OCI-LY1 (cell line): Measurements from ENCODE around the gene SRSF11.

Experiments
- CTCF ChIP-seq: fragments of 200-600 bp; sonication (generic), shearing (Covaris generic); IDR thresholded peaks from 2 replicates; pipeline ENCODE4 v1.5.1; 2017; ENCODE audit warnings: mild to moderate bottlenecking, antibody characterized with exemption, low read length, moderate library complexity, mixed read lengths
- EZH2 ChIP-seq: fragments of 200-600 bp; sonication (generic), shearing (Covaris generic); IDR thresholded peaks from 2 replicates; pipeline ENCODE4 v1.8.0; 2017; ENCODE audit warnings: borderline replicate concordance, mixed run types, mild to moderate bottlenecking, antibody characterized with exemption, low read length, moderate library complexity, mixed read lengths

- TF ChIP-seq EZH2 (no peak), CTCF (no peak)
These were observed 35.5 kb downstream of the SRSF11 start for GRCh38 chr1:70256664-70257063.
